ENCODE measurements around the gene CEACAM18.
"Not testable (repeated sequence)": the region's sequence is repeated elsewhere in the genome, so short reads cannot be mapped to it uniquely, and the experiment has no call there.

The CEACAM18 gene

GRCh38 chr19:51462276-51462675, 16.1 kb upstream of the CEACAM18 start:
- Histone ChIP-seq H3K36me3 (ENCODE audit: control insufficient read depth in 2 of 2, insufficient read depth in 1 of 2, low read length in 2 of 2) (no peaks in the 10 kb centered on the region), H3K4me1 (ENCODE audit: control insufficient read depth, insufficient read depth, low read length) (no peaks in the 10 kb centered on the region), H3K27ac (ENCODE audit: extremely low read depth, low read depth, low read length) (no peak overlapping the region), H3K4me3 (ENCODE audit: low read depth, low read length) (no peak overlapping the region), H3K9me3 (ENCODE audit: control insufficient read depth, insufficient read depth, low read depth, low read length) (no peaks in the 10 kb centered on the region)
- ChIA-PET POLR2A (no interaction called here), CTCF (interaction anchor here (0.5 to 3.9 kb wide), 4 partner anchors 10 to 193 kb away, joined by 3 to 21 read pairs (median 4); no protein-coding TSS in a partner anchor)
- TF ChIP-seq KLF10 (tag by site-specific recombination; IDR thresholded peaks at IDR 0.05) (no peak), BCL11B (tag by site-specific recombination; IDR thresholded peaks at IDR 0.05; ENCODE audit: low read depth) (no peak), ZSCAN4 (tag by site-specific recombination; IDR thresholded peaks at IDR 0.05) (no peak), ZNF23 (tag by site-specific recombination; IDR thresholded peaks at IDR 0.05; ENCODE audit: borderline replicate concordance) (no peak), ZNF354C (tag by site-specific recombination; IDR thresholded peaks at IDR 0.05; ENCODE audit: borderline replicate concordance, low read depth) (no peak), YY1 (tag by site-specific recombination; IDR thresholded peaks at IDR 0.05) (no peak), ZFP3 (tag by site-specific recombination; IDR thresholded peaks at IDR 0.05; ENCODE audit: low read depth) (no peak), ZNF140 (tag by site-specific recombination; IDR thresholded peaks at IDR 0.05) (no peak), ZNF548 (tag by site-specific recombination; IDR thresholded peaks at IDR 0.05) (no peak), ZNF654 (tag by site-specific recombination; IDR thresholded peaks at IDR 0.05; ENCODE audit: low read depth) (no peak), ZNF677 (tag by site-specific recombination; IDR thresholded peaks at IDR 0.05) (no peak), ZNF645 (tag by site-specific recombination; IDR thresholded peaks at IDR 0.05) (no peak), ZBTB8A (tag by site-specific recombination; IDR thresholded peaks at IDR 0.05) (no peak), ZNF266 (tag by site-specific recombination; IDR thresholded peaks at IDR 0.05; ENCODE audit: low read depth) (no peak), EGR2 (tag by site-specific recombination; IDR thresholded peaks at IDR 0.05; ENCODE audit: low read depth) (no peak)
- TF ChIP-seq, protein P1, sequence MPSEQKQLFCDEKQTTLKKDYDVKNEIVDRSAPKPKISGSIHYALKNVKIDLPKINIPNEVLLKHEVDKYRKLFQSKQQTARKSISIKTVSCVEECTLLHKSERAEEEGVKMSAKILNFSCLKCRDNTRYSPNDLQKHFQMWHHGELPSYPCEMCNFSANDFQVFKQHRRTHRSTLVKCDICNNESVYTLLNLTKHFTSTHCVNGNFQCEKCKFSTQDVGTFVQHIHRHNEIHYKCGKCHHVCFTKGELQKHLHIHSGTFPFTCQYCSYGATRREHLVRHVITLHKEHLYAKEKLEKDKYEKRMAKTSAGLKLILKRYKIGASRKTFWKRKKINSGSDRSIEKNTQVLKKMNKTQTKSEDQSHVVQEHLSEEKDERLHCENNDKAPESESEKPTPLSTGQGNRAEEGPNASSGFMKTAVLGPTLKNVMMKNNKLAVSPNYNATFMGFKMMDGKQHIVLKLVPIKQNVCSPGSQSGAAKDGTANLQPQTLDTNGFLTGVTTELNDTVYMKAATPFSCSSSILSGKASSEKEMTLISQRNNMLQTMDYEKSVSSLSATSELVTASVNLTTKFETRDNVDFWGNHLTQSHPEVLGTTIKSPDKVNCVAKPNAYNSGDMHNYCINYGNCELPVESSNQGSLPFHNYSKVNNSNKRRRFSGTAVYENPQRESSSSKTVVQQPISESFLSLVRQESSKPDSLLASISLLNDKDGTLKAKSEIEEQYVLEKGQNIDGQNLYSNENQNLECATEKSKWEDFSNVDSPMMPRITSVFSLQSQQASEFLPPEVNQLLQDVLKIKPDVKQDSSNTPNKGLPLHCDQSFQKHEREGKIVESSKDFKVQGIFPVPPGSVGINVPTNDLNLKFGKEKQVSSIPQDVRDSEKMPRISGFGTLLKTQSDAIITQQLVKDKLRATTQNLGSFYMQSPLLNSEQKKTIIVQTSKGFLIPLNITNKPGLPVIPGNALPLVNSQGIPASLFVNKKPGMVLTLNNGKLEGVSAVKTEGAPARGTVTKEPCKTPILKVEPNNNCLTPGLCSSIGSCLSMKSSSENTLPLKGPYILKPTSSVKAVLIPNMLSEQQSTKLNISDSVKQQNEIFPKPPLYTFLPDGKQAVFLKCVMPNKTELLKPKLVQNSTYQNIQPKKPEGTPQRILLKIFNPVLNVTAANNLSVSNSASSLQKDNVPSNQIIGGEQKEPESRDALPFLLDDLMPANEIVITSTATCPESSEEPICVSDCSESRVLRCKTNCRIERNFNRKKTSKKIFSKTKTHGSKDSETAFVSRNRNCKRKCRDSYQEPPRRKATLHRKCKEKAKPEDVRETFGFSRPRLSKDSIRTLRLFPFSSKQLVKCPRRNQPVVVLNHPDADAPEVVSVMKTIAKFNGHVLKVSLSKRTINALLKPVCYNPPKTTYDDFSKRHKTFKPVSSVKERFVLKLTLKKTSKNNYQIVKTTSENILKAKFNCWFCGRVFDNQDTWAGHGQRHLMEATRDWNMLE (tag by site-specific recombination; conservative IDR thresholded peaks at IDR 0.05; ENCODE audit: low read depth), result no peak
- TF ChIP-seq, protein P2, sequence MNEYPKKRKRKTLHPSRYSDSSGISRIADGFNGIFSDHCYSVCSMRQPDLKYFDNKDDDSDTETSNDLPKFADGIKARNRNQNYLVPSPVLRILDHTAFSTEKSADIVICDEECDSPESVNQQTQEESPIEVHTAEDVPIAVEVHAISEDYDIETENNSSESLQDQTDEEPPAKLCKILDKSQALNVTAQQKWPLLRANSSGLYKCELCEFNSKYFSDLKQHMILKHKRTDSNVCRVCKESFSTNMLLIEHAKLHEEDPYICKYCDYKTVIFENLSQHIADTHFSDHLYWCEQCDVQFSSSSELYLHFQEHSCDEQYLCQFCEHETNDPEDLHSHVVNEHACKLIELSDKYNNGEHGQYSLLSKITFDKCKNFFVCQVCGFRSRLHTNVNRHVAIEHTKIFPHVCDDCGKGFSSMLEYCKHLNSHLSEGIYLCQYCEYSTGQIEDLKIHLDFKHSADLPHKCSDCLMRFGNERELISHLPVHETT (tag by site-specific recombination; IDR thresholded peaks at IDR 0.05), result no peak

GRCh38 chr19:51462681-51463080, 15.7 kb upstream of the CEACAM18 start:
- no peaks in the 10 kb centered on the region for H3K4me1 ChIP-seq (ENCODE audit: control insufficient read depth, insufficient read depth, low read length)
- ChIA-PET POLR2A (no interaction called here), CTCF (interaction anchor here (0.9 to 3.9 kb wide), 3 partner anchors 9 to 146 kb away, joined by 4 to 21 read pairs (median 5); no protein-coding TSS in a partner anchor)
- no peak overlapping the region for H3K4me3 ChIP-seq (ENCODE audit: low read depth, low read length)
- no peak overlapping the region for H3K27ac ChIP-seq (ENCODE audit: extremely low read depth, low read depth, low read length)
- H3K36me3 ChIP-seq (ENCODE audit: control insufficient read depth in 2 of 2, insufficient read depth in 1 of 2, low read length in 2 of 2), result no peaks in the 10 kb centered on the region
- no peaks in the 10 kb centered on the region for H3K9me3 ChIP-seq (ENCODE audit: control insufficient read depth, insufficient read depth, low read depth, low read length)
- no peak for TF ChIP-seq BCL11A (tag by site-specific recombination; IDR thresholded peaks at IDR 0.05; ENCODE audit: low read depth)
- no peak for TF ChIP-seq ZIC2 (tag by site-specific recombination; IDR thresholded peaks at IDR 0.05)
- TF ChIP-seq, protein P3, sequence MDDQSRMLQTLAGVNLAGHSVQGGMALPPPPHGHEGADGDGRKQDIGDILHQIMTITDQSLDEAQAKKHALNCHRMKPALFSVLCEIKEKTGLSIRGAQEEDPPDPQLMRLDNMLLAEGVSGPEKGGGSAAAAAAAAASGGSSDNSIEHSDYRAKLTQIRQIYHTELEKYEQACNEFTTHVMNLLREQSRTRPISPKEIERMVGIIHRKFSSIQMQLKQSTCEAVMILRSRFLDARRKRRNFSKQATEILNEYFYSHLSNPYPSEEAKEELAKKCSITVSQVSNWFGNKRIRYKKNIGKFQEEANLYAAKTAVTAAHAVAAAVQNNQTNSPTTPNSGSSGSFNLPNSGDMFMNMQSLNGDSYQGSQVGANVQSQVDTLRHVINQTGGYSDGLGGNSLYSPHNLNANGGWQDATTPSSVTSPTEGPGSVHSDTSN (CRISPR knock-in tag; IDR thresholded peaks at IDR 0.05), result no peak
- no peak for TF ChIP-seq ZEB2 (tag by site-specific recombination; IDR thresholded peaks at IDR 0.05)
- no peak for TF ChIP-seq ZNF707 (tag by site-specific recombination; IDR thresholded peaks at IDR 0.05)

DNA sequence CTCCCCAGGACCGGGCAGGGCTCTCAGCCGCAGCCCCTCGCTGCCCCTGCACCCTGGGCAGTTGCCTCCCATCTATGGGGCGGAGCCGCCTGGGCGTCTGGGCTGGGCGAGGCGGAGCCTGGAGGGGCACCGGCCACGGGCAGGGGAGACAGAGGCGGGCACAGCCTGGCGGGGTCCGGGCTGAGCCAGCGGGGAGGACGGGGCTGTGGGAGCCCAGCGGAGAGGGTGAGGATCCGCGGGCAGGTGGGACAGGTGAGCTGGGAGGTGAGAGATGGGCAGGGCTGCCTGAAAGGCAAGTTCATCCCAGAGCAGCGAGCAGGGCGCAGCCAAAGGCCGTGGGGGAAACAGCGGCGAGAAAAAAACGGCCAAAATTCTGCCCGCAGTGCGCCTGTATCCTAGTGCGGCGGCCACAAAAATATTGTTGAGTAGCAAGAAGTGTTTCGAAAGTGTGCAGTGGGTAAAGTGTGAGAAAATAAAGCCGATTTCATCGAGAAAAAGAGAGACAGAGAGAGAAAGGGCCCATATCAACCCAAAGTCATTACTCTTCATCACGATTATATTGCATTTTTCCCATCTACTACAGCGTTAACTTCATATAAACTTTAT, 14.3 kb upstream of the CEACAM18 start:
- H3K4me1 ChIP-seq (ENCODE audit: control insufficient read depth, insufficient read depth, low read length); H3K27ac ChIP-seq (ENCODE audit: extremely low read depth, low read depth, low read length); POLR2A ChIA-PET; H3K4me3 ChIP-seq (ENCODE audit: low read depth, low read length); H3K9me3 ChIP-seq (ENCODE audit: control insufficient read depth, insufficient read depth, low read depth, low read length); H3K36me3 ChIP-seq (ENCODE audit: control insufficient read depth in 2 of 2, insufficient read depth in 1 of 2, low read length in 2 of 2); CTCF ChIA-PET: not testable (repeated sequence)
